NCI-H2029 (cell line): ENCODE data around the gene ABCA2.

Source experiments
- DNase-seq: peaks from one replicate; lab custom pipeline; 2025; lab: John Stamatoyannopoulos, UW

The ABCA2 gene

DNA sequence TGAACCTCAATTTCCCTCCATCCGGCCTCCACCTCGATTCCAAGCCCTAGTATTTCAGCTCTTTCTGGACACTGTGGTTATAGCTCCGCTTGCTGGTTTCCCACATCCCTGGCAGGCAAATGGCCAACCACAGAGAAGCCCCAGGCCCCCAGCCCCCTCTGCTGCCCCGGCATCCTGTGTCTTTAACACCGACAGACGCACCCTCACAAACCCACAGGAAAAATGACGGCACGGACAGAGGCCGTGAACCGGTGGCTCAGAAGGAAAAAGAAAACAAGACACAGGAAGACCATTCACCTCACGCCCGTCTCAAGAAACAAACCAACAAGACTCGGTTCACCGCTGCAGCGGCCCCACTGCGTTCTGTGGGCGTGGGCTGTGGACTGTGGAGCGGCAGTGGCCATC, 30.2 kb downstream of the ABCA2 start:
- DNase-seq = no peak

DNA sequence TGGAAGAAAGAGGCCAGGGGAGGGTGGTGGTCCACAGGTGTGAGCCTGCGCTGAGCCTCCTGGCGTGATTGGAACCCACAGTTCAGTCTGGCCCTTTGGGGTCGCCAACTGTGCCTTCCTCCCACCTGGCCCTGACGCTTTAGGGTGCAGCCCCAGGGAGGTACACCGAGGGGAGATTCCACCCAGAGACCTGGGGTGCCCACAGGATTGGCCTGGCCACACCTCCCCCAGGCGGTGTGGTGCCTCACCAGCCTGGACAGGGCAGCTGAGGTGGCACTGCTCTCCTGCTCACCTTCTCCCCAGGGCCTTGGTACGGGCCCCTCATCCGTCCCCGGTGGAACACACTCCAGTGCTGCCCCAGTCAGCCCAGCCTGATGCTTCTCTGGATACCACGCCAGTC, 30.7 kb downstream of the ABCA2 start:
- DNase-seq = no peak

DNA sequence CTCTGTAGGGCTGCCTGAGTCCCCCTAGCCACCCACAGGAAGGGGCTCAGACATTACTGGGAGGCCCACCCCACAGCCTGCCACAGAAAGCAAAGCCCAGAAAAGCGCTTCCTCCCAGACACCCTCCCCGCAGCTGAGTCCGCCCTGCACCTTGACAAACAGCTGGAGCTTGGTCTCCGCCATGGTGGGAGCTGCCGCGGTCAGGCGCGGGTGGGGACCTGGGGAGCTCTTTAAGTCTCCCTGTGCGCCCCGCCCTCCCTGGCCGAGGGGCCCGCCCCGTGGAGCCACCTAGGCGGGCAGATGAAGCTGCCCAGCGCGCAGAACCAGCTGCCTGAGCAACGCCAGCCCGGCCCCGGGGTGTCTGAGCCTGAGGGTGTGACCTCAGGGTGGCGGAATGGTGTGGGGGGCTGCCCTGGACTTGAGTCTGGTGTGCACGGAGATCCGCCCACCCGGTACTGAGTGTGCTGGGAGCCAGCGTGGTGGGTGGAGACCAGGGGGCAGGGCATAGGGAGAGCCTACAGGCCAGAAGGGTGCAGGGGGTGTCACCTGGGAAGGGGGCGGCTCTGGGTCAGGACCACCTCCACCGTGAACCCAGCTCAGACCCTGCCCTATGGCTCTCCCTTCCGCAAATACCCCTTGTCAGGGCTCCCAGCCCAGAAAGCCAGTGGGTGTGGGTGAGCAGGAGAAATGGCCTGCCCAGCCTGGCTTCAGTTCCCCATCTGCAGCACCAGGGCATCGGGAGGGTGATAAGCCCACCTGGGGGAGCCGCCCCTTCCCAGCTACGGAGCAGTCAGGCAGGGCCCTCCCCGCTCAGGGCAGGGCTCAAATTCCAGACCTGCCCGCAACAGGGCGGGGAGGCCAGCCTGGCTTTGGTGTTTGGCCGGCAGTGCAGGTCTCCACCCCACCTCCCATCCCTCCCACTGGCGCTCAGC, 31.4 kb downstream of the ABCA2 start, which contains the start of gene CLIC3:
Gene CLIC3, minus strand, starts transcription at position 208 of the 932 bp plus-strand sequence. Its CDS starts 25 bp downstream, at position 183.
- no peak for DNase-seq

DNA sequence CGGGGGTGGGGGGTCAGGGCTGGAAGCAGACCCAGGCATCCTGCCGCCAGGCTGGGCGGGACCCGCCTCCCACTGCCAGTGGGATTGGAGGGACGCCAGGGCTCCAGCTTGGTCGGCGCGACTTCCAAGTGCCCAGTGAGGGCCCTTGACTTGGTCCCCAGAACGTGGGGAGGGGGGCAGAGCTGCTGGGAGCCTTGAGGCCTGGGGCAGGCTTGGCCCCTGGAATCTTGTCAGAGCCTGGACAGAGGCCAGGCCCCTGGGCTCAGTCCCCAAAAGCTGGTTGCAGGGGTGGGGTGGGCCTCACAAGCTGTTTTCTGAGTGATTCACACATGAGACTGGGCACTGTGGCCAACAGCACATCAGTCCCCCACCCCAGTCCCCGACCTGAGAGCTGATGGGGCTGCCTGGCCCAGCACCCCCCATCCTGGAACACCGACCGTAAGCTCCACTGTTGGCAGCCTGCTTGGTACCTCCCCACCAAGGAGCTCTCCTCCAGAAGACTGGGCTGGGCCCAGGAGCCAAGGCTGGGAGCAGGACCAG, 32.2 kb downstream of the ABCA2 start:
- peak; percentile 61 for DNase-seq

DNA sequence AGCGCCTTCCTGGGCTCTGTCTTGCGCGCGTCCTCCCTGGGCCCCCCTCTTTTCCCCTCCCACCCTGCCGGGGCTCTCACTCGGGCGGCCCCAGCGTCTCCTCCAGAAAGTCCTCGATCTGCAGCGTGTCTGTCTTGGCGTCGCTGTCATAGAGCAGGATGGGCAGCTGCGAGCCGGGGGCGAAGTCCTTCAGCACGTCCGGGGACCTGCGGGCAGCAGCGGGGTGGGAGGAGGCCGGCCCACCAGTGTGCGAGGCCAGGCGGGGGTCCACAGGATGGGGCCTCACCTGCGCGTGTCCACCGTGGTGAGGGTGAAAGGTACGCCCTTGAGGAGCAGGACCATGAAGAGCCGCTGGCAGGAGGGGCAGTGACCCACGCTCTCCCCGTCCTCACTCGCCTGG, 32.7 kb downstream of the ABCA2 start:
- DNase-seq = no peak

DNA sequence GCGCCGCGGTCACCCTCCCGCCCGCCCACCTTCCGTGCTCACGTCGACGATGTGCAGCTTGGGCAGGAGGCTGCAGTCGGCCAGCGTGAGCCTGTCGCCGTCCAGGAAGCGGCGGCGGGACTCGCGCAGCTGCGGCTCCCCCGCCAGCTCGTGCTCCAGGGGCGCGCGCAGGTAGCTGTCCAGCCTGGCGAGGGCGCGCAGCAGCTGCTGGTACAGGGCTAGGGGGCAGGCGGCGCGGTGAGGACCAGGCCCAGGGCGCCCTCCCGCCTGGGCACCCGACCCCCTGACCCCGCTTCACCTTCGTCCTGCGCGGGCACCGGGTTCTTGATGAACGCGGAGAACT, 33.2 kb downstream of the ABCA2 start:
- no peak for DNase-seq

DNA sequence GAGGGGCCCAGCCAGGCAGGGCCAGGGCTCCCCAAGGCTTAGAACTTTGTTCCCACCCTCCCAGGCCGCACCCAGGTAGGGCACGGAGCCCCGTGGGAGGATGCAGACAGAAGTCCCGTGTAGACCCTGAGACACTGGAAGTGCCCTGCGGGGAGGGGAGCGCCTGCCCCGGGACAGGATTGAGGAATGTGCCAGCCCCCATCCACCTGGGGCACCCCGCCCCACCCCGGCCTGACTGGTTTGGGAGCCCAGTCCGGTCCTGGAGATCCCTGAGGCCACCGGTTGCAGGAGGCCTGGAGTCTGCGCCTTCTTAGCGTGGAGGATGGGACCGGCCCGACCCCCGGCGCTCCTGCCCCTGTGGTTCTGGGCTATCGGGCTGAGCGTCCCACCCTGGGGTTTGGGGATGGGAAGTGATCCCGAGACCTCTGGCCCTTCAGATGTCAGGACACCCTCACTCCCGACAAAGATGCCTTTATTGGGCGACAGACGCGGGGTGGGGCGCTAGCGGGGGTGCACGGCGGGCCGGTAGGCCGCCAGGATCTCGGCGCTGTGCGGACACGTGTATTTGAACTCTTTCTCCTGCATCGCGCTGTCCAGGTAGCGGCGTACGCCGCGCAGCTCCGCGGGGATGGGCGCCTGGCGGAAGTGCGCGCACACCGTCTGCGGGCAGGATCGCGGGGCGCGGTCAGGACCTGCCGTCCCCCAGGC, 33.7 kb downstream of the ABCA2 start:
- no peak for DNase-seq

DNA sequence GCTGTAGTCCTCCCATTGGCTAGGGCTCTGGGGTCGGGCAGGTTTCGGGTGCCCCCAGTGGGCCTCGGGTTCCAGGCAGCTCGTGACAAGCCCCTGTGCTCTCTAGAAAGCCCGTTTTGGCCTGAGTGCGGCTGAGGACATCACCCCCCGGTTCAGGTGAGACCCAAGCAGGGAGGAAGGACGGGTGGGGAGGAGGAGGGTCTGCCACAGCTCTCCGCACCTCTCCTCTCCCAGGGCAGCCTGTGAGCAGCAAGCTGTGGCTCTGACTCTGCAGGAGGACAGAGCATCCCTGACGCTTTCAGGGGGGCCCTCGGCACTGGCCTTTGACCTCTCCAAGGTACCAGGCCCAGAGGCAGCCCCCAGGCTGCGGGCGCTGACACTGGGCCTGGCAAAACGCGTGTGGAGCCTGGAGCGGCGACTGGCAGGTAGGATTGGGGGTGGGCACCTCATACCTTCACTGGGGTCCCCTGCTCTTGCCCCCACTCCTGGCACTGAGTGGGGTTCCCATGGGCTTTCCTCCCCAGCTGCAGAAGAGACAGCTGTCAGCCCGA, 35.1 kb downstream of the ABCA2 start:
- no peak for DNase-seq

DNA sequence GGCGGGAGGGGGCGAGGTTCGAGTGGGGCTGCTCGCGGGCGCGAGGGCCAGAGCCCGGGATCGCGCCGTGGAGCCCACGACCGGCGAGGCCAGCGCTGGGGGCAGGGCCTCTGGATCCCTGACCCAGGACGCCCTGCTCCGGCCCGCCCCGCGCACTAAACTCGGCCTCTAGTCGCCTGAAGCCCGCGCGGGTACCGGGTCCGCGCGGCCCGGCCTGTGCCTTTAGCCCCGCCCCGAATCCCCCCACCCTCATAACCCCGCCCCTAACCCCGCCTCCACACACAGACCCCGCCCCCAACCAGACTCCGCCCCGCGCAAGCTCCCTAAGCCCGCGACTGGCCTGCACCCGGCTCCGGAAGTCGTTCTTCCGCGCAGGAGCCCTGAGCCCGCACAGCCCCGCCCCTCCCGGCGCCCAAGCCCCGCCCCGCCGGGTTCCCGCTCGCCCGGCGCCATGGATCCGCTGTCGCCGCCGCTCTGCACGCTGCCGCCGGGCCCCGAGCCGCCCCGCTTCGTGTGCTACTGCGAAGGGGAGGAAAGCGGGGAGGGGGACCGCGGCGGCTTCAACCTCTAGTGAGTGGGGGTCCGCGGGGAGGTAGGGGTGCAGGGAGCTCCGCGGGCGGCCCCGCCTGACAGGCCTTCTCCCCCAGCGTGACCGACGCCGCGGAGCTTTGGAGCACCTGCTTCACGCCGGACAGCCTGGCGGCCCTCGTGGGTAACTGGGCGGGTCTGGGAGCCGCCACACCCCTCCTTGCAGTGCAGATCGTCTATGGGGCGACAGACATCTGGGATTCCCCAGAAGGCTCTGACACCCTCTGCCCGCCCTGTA, 35.8 kb downstream of the ABCA2 start, which contains the start of gene PAXX:
Gene PAXX, plus strand, starts transcription at position 430 of the 826 bp plus-strand sequence. Its CDS starts 22 bp downstream, at position 452.
- peak; percentile 88 for DNase-seq

DNA sequence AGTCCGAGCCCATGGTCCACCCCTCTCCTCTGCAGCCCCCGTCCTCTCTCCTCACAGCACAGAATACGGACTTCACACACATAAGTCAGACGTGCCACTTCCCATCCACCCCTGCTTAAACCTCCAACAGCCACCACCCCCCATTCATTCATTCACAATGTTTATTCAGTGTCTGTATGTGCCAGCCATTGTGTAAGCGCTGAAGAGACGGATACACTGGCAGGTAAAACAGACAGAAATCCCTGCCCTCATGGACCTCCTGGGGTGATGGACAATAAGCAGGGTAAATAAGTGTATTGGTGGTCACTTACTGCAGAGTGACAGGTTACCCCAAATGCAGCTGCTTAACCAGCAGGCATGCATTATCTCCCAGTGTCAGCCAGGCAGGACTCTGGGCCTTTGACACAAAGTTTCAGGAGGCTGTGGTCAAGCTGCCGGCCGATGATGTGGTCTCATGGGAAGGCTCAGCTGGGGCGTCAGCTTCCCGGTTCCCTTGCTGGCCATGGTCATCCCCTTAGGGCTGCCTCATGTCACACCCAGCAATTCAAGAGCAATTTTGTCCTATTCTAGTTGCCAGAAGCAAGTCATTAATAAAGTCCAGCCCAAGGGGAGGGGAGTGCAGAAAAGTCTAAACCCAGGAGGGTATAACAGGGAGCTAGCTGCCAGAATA, 37.7 kb downstream of the ABCA2 start:
- peak; percentile 36 for DNase-seq

DNA sequence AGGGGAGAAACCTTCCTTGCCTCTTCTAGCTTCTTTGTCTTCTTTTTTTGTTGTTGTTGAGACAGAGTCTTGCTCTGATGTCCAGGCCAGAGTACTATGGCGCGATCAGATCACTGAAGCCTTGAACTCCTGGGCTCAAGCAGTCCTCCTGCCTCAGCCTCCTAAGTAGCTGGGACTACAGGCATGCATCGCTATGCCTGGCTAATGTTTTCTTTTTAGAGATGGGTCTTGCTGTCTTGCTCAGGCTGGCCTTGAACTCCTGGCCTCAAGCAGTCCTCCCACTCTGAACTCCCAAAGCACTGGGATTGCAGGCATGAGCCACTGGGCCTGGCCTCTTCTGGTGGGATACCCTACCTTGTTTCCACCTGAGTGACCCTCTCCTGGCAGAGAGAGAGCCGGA, 39.2 kb downstream of the ABCA2 start:
- DNase-seq = no peak

DNA sequence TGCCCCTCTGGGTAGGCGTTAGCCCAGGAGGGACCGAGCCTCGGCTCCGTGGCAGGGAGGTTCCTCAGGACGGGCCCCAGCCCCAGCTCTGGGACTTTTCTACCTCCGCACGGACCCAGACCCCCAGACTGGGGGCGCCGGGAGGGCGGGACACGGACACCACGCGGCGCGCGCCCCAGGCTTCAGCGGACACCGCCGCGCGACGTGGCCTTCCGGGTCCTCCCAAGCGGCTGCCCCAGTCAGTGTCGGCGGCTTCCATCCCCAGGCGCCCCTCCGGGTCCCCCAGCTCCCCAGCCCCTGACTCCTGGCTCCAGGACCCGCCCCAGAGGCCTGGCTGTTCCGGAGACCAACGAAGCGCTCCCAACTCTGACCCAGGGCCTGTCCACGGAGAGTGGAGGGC, 42.2 kb downstream of the ABCA2 start:
- no peak for DNase-seq

DNA sequence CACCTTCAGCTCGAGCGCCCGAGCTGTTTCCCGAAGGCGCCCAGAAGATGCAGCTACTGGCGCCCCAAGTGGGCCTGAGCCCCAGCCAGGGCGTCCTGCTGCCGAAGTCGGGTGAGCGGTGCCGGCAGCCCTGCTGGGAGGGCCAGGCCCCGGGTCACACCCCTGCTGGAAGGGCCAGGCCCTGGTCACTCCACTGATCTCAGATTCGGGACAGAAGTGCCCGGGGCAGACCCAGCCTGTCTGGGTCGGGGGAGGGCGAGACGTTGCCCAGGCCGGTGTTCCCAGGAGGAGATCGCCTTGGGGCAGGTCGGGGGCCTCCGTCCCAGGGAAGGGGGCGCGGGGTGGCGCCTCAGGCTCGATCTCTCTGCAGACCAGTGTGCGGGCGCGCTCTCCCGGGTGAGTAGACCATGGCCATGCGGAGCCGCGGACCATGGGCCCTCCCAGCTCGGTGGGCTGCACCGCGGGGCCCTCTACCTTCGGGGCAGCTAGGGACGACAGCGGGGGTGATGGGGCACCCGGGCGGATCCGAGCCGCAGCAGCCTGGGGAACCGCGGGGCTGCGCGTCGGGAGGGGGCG, 42.9 kb downstream of the ABCA2 start:
- DNase-seq = no peak

DNA sequence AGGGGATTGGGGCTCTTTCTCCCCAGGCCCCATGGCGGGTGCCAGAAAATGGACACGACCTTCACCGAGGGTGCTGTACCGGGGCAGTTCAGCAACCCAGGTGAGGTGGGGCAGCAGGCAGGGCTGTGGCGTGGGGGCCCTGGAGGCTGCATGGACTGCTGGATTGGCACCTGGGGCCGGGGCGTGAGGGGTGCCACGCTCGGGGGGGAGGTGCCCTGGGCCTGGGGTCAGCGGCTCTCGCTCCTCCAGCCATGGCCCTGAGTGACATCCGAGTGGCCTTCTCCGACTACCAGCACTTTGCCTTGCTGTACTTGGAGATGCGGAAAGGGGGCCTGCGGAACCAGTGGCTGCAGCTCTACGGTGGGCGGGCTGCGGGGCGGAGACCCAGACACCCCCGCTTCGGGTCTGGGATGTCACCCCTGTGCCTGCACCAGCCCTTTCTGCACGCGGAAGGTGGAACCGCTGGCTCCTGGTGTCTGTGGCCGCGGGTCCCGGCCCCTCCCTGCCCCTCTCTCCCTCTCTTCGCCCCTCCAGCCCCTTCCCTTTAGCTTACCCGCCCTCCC, 43.5 kb downstream of the ABCA2 start:
- DNase-seq = no peak

DNA sequence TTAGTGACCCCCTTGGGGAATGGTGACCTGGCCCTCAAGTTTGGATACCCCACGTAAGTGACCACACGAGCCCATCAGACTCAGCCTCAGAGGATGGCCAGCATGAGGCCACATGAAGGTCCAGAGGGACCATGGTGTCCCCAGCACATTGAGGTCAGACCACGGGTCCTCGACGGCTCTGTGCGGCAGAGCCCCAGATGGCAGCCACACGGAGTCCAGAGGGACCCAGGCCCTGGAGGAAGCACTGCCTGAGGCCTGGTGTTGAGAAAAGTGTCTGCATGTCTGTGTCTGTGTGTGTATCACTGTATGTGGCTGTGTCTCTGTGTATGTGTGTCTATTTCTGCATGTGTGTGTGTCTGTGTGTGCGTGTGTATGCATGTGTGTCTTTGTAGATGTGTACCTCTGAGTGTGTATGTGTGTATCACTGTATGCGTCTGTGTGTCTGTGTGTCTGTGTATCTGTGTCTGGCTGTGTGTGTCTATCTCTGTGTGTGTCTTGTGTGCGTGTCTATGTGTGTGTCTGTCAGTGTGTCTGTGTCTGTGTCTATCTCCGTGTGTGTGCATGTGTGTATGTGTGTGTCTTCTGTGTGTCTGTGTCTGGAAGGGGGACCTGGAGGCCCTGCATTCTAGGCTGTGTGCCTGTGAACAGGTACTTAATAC, 44.3 kb downstream of the ABCA2 start:
- no peak for DNase-seq

DNA sequence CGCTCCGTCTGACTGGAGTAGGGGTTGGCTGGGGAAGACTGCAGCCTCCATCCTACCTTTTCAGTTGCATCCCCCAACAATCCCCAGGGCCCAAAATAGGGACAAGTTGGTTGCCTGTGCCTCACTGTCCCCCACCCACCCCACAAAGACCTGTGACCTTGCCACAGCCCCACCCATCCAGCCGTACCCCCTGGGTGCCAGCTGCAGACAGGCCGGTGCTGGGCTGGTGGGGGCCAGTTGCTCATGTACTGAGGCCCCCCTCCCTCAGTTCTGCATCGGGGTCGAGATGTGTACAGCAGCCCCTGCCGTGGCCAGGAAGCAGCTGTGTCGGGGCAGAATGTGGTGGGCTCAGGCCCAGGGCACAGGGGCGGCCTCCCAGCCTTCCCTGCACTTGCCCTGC, 44.9 kb downstream of the ABCA2 start:
- DNase-seq = no peak

DNA sequence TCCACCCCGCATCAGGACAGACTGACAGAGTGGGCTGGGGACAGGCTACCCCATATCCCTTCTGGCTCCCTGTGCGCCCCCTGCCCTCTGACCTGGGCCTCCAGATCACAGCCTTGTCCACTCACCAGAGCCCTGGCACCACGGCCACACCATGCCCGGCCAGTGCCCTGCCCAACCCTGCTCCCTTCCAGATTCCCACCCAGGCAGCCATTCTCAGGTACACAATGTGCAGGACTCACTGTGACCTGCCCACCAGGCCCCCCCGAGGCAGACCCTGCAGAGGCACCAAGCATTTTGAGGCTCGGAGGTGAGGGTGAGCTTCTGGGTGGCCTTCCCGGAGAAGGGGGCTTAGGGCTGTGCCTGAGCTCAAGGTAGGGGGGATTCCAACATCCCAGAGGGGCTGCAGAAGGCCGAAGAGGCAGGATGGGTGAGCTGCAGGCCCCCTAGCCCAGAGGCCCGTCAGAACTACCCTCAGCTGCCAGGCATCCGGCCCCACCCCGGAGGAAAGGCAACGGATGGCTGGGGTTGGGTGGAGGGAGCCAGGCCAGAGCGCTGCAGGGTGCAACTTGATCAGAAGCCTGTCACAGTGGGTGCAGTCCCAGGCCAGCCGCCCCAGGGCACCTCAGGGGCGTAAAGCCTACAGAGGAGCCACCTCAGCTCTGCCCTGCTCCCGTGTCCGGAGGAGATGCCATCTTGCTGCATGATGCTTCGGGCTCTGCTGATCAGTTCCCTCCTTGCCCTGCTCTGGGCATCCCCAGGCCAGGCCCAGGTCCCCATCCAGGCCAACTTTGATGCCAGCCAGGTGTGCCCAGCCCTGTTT, 45.6 kb downstream of the ABCA2 start, which contains the start of gene LCNL1:
Gene LCNL1, plus strand, starts transcription at position 762 of the 820 bp plus-strand sequence. CDS start 594 bp downstream, outside the sequence.
- no peak for DNase-seq

DNA sequence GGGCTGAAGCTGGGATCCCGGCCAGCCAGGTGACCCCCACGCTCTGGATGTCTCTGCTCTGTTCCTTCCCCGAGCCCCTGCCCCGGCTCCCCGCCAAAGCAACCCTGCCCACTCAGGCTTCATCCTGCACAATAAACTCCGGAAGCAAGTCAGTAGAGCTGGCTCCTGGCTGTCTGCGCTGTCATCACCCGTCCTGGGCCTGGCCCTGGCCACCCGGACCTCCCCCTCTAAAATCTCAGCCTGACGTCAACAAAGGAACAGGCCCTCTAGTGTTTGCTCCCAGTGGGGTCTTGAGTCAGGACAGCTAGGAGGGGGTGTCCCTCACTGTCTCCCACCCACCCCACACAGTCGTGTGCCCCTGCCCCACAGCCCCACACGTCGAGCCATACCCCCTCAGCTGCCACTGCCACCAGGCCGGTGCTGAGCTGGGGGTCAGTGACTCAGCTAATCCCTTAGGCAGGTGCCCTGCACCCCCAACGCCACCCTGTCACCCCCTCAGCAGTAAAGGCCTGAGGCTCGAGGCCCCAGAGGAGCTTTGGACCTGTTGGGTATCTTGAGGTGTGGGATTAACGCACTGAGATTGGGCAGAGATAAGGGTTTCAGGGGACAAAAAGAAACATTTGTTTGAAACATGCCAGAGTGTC, 46.3 kb downstream of the ABCA2 start:
- DNase-seq = no peak
